ENCODE measurements around the gene ANAPC16.
A peak's percentile ranks its signal among the peaks of the same experiment; 100 is the strongest.
"Not testable (repeated sequence)": the region's sequence is repeated elsewhere in the genome, so short reads cannot be mapped to it uniquely, and the experiment has no call there.

ANAPC16 gene

GRCh38 chr10:72220637-72221036, 4.8 kb downstream of the ANAPC16 start:
- Histone ChIP-seq H3K27me3 (ENCODE audit: low read depth, low read length) (no peaks in the 10 kb centered on the region), H3K4me1 (ENCODE audit: low read length) (peaks cover 41% of the 10 kb centered on the region), H2AFZ (ENCODE audit: low read depth, low read length) (no peak overlapping the region), H3K9me3 (ENCODE audit: insufficient read depth, low read length) (no peaks in the 10 kb centered on the region), H3K36me3 (replicated peaks; ENCODE audit: low read depth, low read length) (peaks cover 3% of the 10 kb centered on the region), H3K9ac (ENCODE audit: low read length) (no peak overlapping the region), H3K79me2 (ENCODE audit: low read length) (peaks cover 25% of the 10 kb centered on the region), H3K27ac (ENCODE audit: low read length) (no peak overlapping the region), H4K20me1 (ENCODE audit: insufficient read depth, low read length) (0 out of 2 replicates have a peak, but pooled peaks cover 8% of the 10 kb centered on the region), H3K4me3 (ENCODE audit: low read length) (no peak overlapping the region), H3K4me2 (ENCODE audit: low read length) (no peak overlapping the region)
- no peak for TF ChIP-seq CTCF (IDR thresholded peaks at IDR 0.05; ENCODE audit: low read depth, low read length)
- no peak for TF ChIP-seq EZH2phosphoT487 (IDR thresholded peaks at IDR 0.05; ENCODE audit: low read depth)

GRCh38 chr10:72221278-72221677, 5.5 kb downstream of the ANAPC16 start:
- Histone ChIP-seq H3K79me2 (ENCODE audit: low read length) (peaks cover 25% of the 10 kb centered on the region), H3K27me3 (ENCODE audit: low read depth, low read length) (no peaks in the 10 kb centered on the region), H3K4me1 (ENCODE audit: low read length) (peaks cover 41% of the 10 kb centered on the region), H3K27ac (ENCODE audit: low read length) (no peak overlapping the region), H3K4me3 (ENCODE audit: low read length) (no peak overlapping the region), H4K20me1 (ENCODE audit: insufficient read depth, low read length) (0 out of 2 replicates have a peak, but pooled peaks cover 8% of the 10 kb centered on the region), H2AFZ (ENCODE audit: low read depth, low read length) (no peak overlapping the region), H3K36me3 (replicated peaks; ENCODE audit: low read depth, low read length) (peaks cover 3% of the 10 kb centered on the region), H3K4me2 (ENCODE audit: low read length) (no peak overlapping the region), H3K9me3 (ENCODE audit: insufficient read depth, low read length) (no peaks in the 10 kb centered on the region), H3K9ac (ENCODE audit: low read length) (no peak overlapping the region)
- TF ChIP-seq CTCF (IDR thresholded peaks at IDR 0.05; ENCODE audit: low read depth, low read length) (no peak), EZH2phosphoT487 (IDR thresholded peaks at IDR 0.05; ENCODE audit: low read depth) (no peak)

- Histone ChIP-seq H4K20me1 (ENCODE audit: insufficient read depth, low read length) (peaks cover 4% of the 10 kb centered on the region; the same call in 1 of the 2 replicates), H3K79me2 (ENCODE audit: low read length) (peaks cover 9% of the 10 kb centered on the region), H3K4me3 (ENCODE audit: low read length) (no peak overlapping the region), H3K27me3 (ENCODE audit: low read depth, low read length) (no peaks in the 10 kb centered on the region), H3K9me3 (ENCODE audit: insufficient read depth, low read length) (no peaks in the 10 kb centered on the region), H3K4me2 (ENCODE audit: low read length) (peak overlapping the region; percentile 30), H2AFZ (ENCODE audit: low read depth, low read length) (no peak overlapping the region), H3K36me3 (replicated peaks; ENCODE audit: low read depth, low read length) (peaks cover 3% of the 10 kb centered on the region), H3K4me1 (ENCODE audit: low read length) (peaks cover 24% of the 10 kb centered on the region), H3K9ac (ENCODE audit: low read length) (no peak overlapping the region), H3K27ac (ENCODE audit: low read length) (peak overlapping the region; percentile 38)
- TF ChIP-seq EZH2phosphoT487 (IDR thresholded peaks at IDR 0.05; ENCODE audit: low read depth) (no peak), CTCF (IDR thresholded peaks at IDR 0.05; ENCODE audit: low read depth, low read length) (no peak)
Observed at GRCh38 chr10:72223743-72224101, 7.9 kb downstream of the ANAPC16 start.

GRCh38 chr10:72224191-72224590, 8.4 kb downstream of the ANAPC16 start:
- not testable (repeated sequence) for H2AFZ ChIP-seq (ENCODE audit: low read depth, low read length); H3K9me3 ChIP-seq (ENCODE audit: insufficient read depth, low read length); H3K4me3 ChIP-seq (ENCODE audit: low read length); H3K36me3 ChIP-seq (replicated peaks; ENCODE audit: low read depth, low read length); H3K27me3 ChIP-seq (ENCODE audit: low read depth, low read length); H3K9ac ChIP-seq (ENCODE audit: low read length); H3K79me2 ChIP-seq (ENCODE audit: low read length); H4K20me1 ChIP-seq (ENCODE audit: insufficient read depth, low read length)
- Histone ChIP-seq H3K27ac (ENCODE audit: low read length) (peak overlapping the region; percentile 38), H3K4me1 (ENCODE audit: low read length) (peaks cover 19% of the 10 kb centered on the region), H3K4me2 (ENCODE audit: low read length) (peak overlapping the region; percentile 30; the same call in 1 of the 2 replicates)

Measured in OCI-LY3 (cell line).